WTC11 (cell line): ENCODE results near the gene SERAC1.

Experiments used
- EMX1 ChIP-seq: fragments of 250-450 bp; sonication (Bioruptor Pico); IDR thresholded peaks from 2 replicates; pipeline ENCODE4 v1.8.0; 2021; ENCODE audit warnings: mild to moderate bottlenecking
- FOXP1 ChIP-seq: sonication (generic); formaldehyde crosslinking; IDR thresholded peaks from 2 replicates; pipeline ENCODE4 v1.8.0; 2022; ENCODE audit warnings: missing genetic modification reagents, mild to moderate bottlenecking, moderate library complexity, borderline replicate concordance
- IRF2 ChIP-seq: sonication (generic); formaldehyde crosslinking; IDR thresholded peaks from 2 replicates; pipeline ENCODE4 v1.8.0; 2022; ENCODE audit warnings: low read depth, missing genetic modification reagents, borderline replicate concordance
- MXD4 ChIP-seq: fragments of 250-450 bp; sonication (Bioruptor Pico); IDR thresholded peaks from 2 replicates; pipeline ENCODE4 v1.8.0; 2021; ENCODE audit warnings: mild to moderate bottlenecking, moderate library complexity, borderline replicate concordance
- NR1H2 ChIP-seq: sonication (generic); formaldehyde crosslinking; IDR thresholded peaks from 2 replicates; pipeline ENCODE4 v1.9.0; 2021; ENCODE audit warnings: mild to moderate bottlenecking, moderate library complexity, missing genetic modification reagents
- TP53 ChIP-seq: sonication (generic); formaldehyde crosslinking; IDR thresholded peaks from 2 replicates; pipeline ENCODE4 v1.8.1; 2023; ENCODE audit warnings: mild to moderate bottlenecking, missing genetic modification reagents
- ZNF416 ChIP-seq: fragments of 250-450 bp; sonication (Bioruptor Pico); IDR thresholded peaks from 2 replicates; pipeline ENCODE4 v1.9.0; 2021; ENCODE audit warnings: mild to moderate bottlenecking, inconsistent platforms
- TF ChIP-seq, protein P1 (sequence below): fragments of 200-600 bp; IDR thresholded peaks from 2 replicates; pipeline ENCODE4 v1.8.0; 2022; ENCODE audit warnings: antibody characterized with exemption
- TF ChIP-seq, protein P2 (sequence below): sonication (generic); formaldehyde crosslinking; IDR thresholded peaks from 2 replicates; pipeline ENCODE4 v1.8.0; 2022; ENCODE audit warnings: mild to moderate bottlenecking, missing genetic modification reagents
- TF ChIP-seq, protein P3 (sequence below): sonication (generic); formaldehyde crosslinking; IDR thresholded peaks from 2 replicates; pipeline ENCODE4 v1.8.1; 2022; ENCODE audit warnings: mild to moderate bottlenecking, missing genetic modification reagents, moderate library complexity, borderline replicate concordance
- TF ChIP-seq, protein P4 (sequence below): sonication (generic); formaldehyde crosslinking; IDR thresholded peaks from 2 replicates; pipeline ENCODE4 v1.8.0; 2022; ENCODE audit warnings: mild to moderate bottlenecking, missing genetic modification reagents

DNA sequence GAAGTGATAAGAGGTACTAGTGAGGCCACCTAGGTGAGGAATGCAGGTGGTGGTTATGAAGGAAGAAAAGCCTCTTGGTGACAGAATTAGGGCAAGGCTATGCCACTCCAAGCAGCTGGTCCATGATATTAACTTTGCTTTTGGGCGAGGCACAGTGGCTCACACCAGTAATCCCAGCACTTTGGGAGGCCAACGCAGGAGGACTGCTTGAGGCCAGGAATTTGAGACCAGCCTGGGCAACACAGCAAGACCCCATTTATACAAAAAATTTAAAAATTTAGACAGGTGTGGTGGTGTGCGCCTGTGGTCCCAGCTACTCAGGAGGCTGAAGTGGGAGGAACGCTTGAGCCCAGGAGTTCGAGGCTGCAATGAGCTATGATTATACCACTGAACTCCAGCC lies 56.1 kb downstream of the SERAC1 start:
- TF ChIP-seq ZNF416 (CRISPR knock-in tag), result no peak
- no peak for TF ChIP-seq EMX1
- TF ChIP-seq NR1H2 (CRISPR knock-in tag), result no peak
- TF ChIP-seq, protein P1, sequence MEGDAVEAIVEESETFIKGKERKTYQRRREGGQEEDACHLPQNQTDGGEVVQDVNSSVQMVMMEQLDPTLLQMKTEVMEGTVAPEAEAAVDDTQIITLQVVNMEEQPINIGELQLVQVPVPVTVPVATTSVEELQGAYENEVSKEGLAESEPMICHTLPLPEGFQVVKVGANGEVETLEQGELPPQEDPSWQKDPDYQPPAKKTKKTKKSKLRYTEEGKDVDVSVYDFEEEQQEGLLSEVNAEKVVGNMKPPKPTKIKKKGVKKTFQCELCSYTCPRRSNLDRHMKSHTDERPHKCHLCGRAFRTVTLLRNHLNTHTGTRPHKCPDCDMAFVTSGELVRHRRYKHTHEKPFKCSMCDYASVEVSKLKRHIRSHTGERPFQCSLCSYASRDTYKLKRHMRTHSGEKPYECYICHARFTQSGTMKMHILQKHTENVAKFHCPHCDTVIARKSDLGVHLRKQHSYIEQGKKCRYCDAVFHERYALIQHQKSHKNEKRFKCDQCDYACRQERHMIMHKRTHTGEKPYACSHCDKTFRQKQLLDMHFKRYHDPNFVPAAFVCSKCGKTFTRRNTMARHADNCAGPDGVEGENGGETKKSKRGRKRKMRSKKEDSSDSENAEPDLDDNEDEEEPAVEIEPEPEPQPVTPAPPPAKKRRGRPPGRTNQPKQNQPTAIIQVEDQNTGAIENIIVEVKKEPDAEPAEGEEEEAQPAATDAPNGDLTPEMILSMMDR, result no peak
- TF ChIP-seq, protein P2, sequence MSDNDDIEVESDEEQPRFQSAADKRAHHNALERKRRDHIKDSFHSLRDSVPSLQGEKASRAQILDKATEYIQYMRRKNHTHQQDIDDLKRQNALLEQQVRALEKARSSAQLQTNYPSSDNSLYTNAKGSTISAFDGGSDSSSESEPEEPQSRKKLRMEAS (CRISPR knock-in tag), result no peak
- no peak for TF ChIP-seq MXD4 (CRISPR knock-in tag)
- TF ChIP-seq, protein P3, sequence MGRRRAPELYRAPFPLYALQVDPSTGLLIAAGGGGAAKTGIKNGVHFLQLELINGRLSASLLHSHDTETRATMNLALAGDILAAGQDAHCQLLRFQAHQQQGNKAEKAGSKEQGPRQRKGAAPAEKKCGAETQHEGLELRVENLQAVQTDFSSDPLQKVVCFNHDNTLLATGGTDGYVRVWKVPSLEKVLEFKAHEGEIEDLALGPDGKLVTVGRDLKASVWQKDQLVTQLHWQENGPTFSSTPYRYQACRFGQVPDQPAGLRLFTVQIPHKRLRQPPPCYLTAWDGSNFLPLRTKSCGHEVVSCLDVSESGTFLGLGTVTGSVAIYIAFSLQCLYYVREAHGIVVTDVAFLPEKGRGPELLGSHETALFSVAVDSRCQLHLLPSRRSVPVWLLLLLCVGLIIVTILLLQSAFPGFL (CRISPR knock-in tag), result no peak
- no peak for TF ChIP-seq IRF2 (CRISPR knock-in tag)
- TF ChIP-seq FOXP1, result no peak
- TF ChIP-seq TP53, result no peak
- TF ChIP-seq, protein P4, sequence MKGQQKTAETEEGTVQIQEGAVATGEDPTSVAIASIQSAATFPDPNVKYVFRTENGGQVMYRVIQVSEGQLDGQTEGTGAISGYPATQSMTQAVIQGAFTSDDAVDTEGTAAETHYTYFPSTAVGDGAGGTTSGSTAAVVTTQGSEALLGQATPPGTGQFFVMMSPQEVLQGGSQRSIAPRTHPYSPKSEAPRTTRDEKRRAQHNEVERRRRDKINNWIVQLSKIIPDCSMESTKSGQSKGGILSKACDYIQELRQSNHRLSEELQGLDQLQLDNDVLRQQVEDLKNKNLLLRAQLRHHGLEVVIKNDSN (CRISPR knock-in tag), result no peak
